Measurements from ENCODE around the gene ZNG1F.
A peak's percentile ranks its signal among the peaks of the same experiment; 100 is the strongest.
"Not testable (repeated sequence)": the region's sequence is repeated elsewhere in the genome, so short reads cannot be mapped to it uniquely, and the experiment has no call there.

The ZNG1F gene

GRCh38 chr9:41189217-41189616, at the start of gene ZNG1F:
ZNG1F (minus strand) TSS chr9:41189317; CDS start chr9:41189258, 59 bp downstream.
- not testable (repeated sequence) for DNase-seq

- DNase-seq = peak; percentile 37
These were observed 48.1 kb upstream of the ZNG1F start for GRCh38 chr9:41237110-41237749.

GRCh38 chr9:41236486-41237109, 47.5 kb upstream of the ZNG1F start:
- not testable (repeated sequence) for DNase-seq

GRCh38 chr9:41234811-41235805, 46.0 kb upstream of the ZNG1F start:
- peak; percentile 36 for DNase-seq

- DNase-seq = not testable (repeated sequence)
These were observed 45.1 kb upstream of the ZNG1F start for GRCh38 chr9:41234221-41234620.

GRCh38 chr9:41232326-41232725, 43.2 kb upstream of the ZNG1F start:
- not testable (repeated sequence) for DNase-seq

- not testable (repeated sequence) for DNase-seq
These were observed 41.3 kb upstream of the ZNG1F start for GRCh38 chr9:41230418-41230817.

GRCh38 chr9:41229408-41230401, 40.6 kb upstream of the ZNG1F start:
- DNase-seq = no peak

GRCh38 chr9:41219831-41220230, 30.7 kb upstream of the ZNG1F start:
- not testable (repeated sequence) for DNase-seq

GRCh38 chr9:41188439-41188838, 678 bp downstream of the ZNG1F start:
- DNase-seq = not testable (repeated sequence)

- DNase-seq = not testable (repeated sequence)
These were observed 14.1 kb downstream of the ZNG1F start for GRCh38 chr9:41174994-41175393.

GRCh38 chr9:41150116-41150515, 39.0 kb downstream of the ZNG1F start:
- not testable (repeated sequence) for DNase-seq

GRCh38 chr9:41141878-41142277, 47.2 kb downstream of the ZNG1F start:
- not testable (repeated sequence) for DNase-seq

- DNase-seq = not testable (repeated sequence)
These were observed 60.5 kb downstream of the ZNG1F start, which contains the start of gene FOXD4L6 for GRCh38 chr9:41128581-41128980. FOXD4L6 (minus strand) TSS chr9:41128681; CDS start chr9:41128383, 298 bp downstream.

GRCh38 chr9:41126746-41127446, 62.2 kb downstream of the ZNG1F start:
- DNase-seq = not testable (repeated sequence)

- not testable (repeated sequence) for DNase-seq
These were observed 63.2 kb downstream of the ZNG1F start for GRCh38 chr9:41125936-41126335.

GRCh38 chr9:41125109-41125658, 63.9 kb downstream of the ZNG1F start:
- not testable (repeated sequence) for DNase-seq

GRCh38 chr9:41124250-41125108, 64.6 kb downstream of the ZNG1F start:
- DNase-seq = not testable (repeated sequence)

GRCh38 chr9:41123812-41124211, 65.3 kb downstream of the ZNG1F start:
- DNase-seq = not testable (repeated sequence)

- not testable (repeated sequence) for DNase-seq
These were observed 65.7 kb downstream of the ZNG1F start for GRCh38 chr9:41123396-41123795.
